IPS-NIHi7 (cell line): Measurements from ENCODE around the gene TMCO4.
"Not testable (repeated sequence)": the region's sequence is repeated elsewhere in the genome, so short reads cannot be mapped to it uniquely, and the experiment has no call there.

ENCODE experiments used
- DNase-seq: peaks from one replicate; pipeline ENCODE4 v3.0.0; 2012; ENCODE audit warnings: mixed read lengths; ENCODE audit errors: extremely low spot score

Gene TMCO4

GRCh38 chr1:19799230-19800075, at the start of gene TMCO4:
TSS of gene TMCO4 (minus strand) at chr1:19799916. CDS start at chr1:19780758, 19,158 bp downstream.
- peak; percentile 57 for DNase-seq

- not testable (repeated sequence) for DNase-seq
Measured at GRCh38 chr1:19849307-19849706, 49.6 kb upstream of the TMCO4 start.

- not testable (repeated sequence) for DNase-seq
Measured at GRCh38 chr1:19847334-19847733, 47.6 kb upstream of the TMCO4 start.

- DNase-seq = no peak
Measured at GRCh38 chr1:19846338-19846737, 46.6 kb upstream of the TMCO4 start.

GRCh38 chr1:19845555-19845954, 45.8 kb upstream of the TMCO4 start:
- no peak for DNase-seq

GRCh38 chr1:19844731-19845495, 45.2 kb upstream of the TMCO4 start:
- no peak for DNase-seq

GRCh38 chr1:19840228-19840627, 40.5 kb upstream of the TMCO4 start:
- no peak for DNase-seq

GRCh38 chr1:19837866-19838265, 38.1 kb upstream of the TMCO4 start:
- DNase-seq = no peak

GRCh38 chr1:19835578-19835977, 35.9 kb upstream of the TMCO4 start:
- DNase-seq = no peak

GRCh38 chr1:19831441-19831840, 31.7 kb upstream of the TMCO4 start:
- no peak for DNase-seq

- no peak for DNase-seq
Measured at GRCh38 chr1:19828546-19828945, 28.8 kb upstream of the TMCO4 start.

GRCh38 chr1:19825298-19825697, 25.6 kb upstream of the TMCO4 start:
- peak; percentile 88 for DNase-seq

GRCh38 chr1:19824541-19824940, 24.8 kb upstream of the TMCO4 start:
- no peak for DNase-seq

GRCh38 chr1:19824036-19824435, 24.3 kb upstream of the TMCO4 start:
- no peak for DNase-seq

GRCh38 chr1:19819701-19820100, 20.0 kb upstream of the TMCO4 start:
- no peak for DNase-seq

- DNase-seq = no peak
Measured at GRCh38 chr1:19818324-19818723, 18.6 kb upstream of the TMCO4 start.

GRCh38 chr1:19817160-19817559, 17.4 kb upstream of the TMCO4 start:
- DNase-seq = no peak

- not testable (repeated sequence) for DNase-seq
Measured at GRCh38 chr1:19816737-19817086, 17.0 kb upstream of the TMCO4 start.

GRCh38 chr1:19815801-19816736, 16.4 kb upstream of the TMCO4 start:
- DNase-seq = no peak

GRCh38 chr1:19814681-19815503, 15.2 kb upstream of the TMCO4 start, which contains the start of gene RNF186:
TSS of gene RNF186 (minus strand) at chr1:19815283. CDS start at chr1:19815101, 182 bp downstream.
- DNase-seq = no peak

- no peak for DNase-seq
Measured at GRCh38 chr1:19814244-19814661, 14.5 kb upstream of the TMCO4 start.
